HK-2 (cell line): ENCODE data around the gene IKBKG.
"Not testable (repeated sequence)": the region's sequence is repeated elsewhere in the genome, so short reads cannot be mapped to it uniquely, and the experiment has no call there.

Experiments
- DNase-seq: peaks from one replicate; pipeline ENCODE4 v3.0.0-alpha.2; 2018; ENCODE audit not compliant: unreplicated experiment

Gene IKBKG

GRCh38 chrX:154526901-154527675 is 20.3 kb upstream of the IKBKG start:
- DNase-seq: peak; percentile 72

DNA sequence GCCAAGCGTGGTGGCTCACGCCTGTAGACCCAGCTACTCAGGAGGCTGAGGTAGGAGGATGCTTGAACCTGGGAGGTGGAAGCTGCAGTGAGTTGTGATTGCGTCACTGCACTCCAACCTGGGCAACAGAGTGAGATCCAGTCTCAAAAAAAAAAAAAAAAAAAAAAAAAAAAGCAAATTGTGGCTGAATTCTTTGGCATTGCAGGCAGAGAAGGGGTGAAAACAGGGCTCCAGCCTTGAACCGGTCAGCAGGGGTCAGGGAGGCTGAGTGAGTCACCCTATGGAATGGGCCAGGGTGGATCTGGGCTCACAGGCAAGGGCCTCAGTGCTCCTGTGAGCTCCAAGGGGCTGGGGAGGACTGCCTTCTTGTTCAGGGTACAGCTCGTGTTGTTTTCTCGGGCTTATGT is 18.2 kb upstream of the IKBKG start:
- no peak for DNase-seq

DNA sequence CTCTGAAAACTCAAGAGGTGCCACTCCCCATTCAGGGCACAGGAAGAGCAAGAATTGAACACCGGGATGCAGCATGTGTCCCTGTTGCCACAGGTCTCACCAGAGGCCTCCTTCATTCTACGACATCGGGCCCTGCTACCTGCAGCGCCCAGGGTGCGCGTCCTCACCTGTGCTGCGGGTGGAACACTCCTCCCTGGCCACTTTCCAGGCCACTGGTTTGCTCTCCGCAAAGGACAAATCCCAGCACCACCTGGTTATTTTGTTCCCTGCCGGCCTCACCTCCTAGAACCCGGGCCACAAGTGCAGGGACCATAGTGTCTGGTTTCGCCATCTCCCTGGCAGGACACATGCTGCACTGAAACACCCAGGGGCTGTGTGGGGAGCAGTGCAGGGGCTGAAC is 17.1 kb upstream of the IKBKG start:
- DNase-seq: no peak

DNA sequence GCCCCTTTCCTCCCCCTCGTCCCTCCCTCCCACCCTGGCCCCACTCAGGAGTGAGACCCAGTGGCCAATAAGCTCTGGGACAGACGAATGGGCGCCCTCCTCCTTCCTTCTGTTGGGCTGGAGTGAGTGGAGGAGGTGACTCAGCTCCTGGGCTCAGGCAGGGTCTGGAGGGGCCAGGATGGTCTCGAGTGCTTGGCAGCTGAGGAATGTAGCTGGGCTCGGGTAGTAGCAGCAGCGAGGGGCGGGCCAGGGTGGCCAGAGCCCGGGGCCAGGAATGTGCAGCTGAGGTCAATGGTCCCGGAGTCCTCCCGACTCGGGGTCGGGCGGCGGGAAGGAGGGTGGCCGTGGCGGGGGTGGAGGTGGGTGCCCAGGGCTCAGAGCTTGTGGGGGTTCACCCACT is 15.8 kb upstream of the IKBKG start:
- DNase-seq: peak; percentile 83

DNA sequence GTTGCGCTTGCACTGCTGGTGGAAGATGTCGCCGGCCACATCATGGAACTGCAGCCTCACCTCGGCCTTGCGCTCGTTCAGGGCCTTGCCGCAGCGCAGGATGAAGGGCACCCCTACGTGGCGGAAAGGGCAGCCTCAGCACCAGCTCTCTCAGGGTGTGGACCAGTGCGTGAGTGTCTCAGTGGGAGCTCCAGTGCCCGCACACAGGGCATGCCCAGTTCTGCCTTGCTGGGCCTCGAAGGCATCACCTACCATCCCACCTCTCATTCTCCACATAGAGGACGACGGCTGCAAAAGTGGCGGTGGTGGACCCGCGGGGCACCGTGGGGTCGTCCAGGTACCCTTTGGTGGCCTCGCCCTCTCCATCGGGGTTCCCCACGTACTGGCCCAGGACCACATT is 14.7 kb upstream of the IKBKG start:
- DNase-seq: no peak

GRCh38 chrX:154534526-154535322 is 12.7 kb upstream of the IKBKG start:
- peak; percentile 89 for DNase-seq

- DNase-seq: no peak
Measured at GRCh38 chrX:154535892-154536291, 11.5 kb upstream of the IKBKG start.

- no peak for DNase-seq
Measured at GRCh38 chrX:154539077-154539476, 8.3 kb upstream of the IKBKG start.

GRCh38 chrX:154540365-154540764 is 7.1 kb upstream of the IKBKG start:
- not testable (repeated sequence) for DNase-seq

- DNase-seq: no peak
Measured at GRCh38 chrX:154540897-154541535, 6.4 kb upstream of the IKBKG start.

DNA sequence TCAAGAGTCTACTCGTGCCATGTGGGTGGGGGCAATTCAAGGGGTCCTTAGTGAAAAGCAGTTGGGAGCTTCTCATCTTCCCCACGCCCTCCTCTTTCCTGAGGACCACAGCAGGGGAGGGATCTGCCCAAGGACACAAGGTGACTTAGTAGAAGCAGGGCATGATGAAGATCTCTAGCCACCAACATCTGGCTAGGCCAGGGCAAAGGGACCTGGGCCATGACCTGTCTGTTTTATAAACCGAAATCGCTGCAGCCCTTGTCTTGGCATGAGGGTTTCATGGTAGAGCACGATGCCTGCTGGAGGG is 5.9 kb upstream of the IKBKG start:
- DNase-seq: no peak

- DNase-seq: peak; percentile 82
Measured at GRCh38 chrX:154541896-154542722, 5.3 kb upstream of the IKBKG start.

GRCh38 chrX:154542723-154543424 is 4.5 kb upstream of the IKBKG start:
- DNase-seq: no peak

DNA sequence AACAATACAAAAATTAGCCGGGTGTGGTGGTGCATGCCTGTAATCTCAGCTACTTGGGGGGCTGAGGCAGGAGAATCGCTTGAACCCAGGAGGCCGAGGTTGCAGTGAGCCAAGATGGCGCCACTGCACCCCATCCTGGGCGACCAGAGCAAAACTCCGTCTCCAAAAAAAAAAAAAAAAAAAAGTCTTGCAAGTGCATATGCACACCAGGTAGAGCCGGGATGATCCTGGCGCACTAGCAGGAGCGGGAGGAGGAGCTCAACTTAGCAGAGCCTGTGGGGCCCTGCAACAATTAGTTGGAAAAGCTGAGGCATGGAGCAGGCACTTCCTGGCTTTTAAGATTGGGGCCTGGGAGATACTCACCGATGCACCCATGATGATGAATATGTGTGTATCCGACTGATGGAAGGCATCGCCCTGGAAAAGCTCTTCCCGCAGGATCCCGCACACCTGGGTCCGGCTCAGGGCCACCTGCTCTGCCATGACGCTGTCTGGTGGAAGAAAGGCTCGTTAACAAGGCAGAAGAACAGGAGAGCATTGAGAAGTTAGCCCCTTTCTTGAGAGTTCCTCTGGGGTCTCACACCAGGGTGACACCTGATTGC is 1.6 kb upstream of the IKBKG start:
- no peak for DNase-seq

GRCh38 chrX:154546354-154547244 is 821 bp upstream of the IKBKG start, which contains the start of gene G6PD:
G6PD (minus strand) TSS chrX:154546846; CDS start chrX:154546155, 691 bp downstream.
- peak; percentile 84 for DNase-seq

GRCh38 chrX:154548028-154548316 is 552 bp downstream of the IKBKG start:
- no peak for DNase-seq

GRCh38 chrX:154549766-154550165 is 2.3 kb downstream of the IKBKG start:
- DNase-seq: no peak

- not testable (repeated sequence) for DNase-seq
Measured at GRCh38 chrX:154552112-154552806, 4.8 kb downstream of the IKBKG start.

GRCh38 chrX:154558060-154558690 is 10.8 kb downstream of the IKBKG start:
- DNase-seq: not testable (repeated sequence)
